PC-9 (cell line): ENCODE data around the gene PITX3. TPM values are rescaled to one million over a fixed set of nuclear protein-coding genes. Genes with fewer than 3 reads are reported as not detected.

Source experiments
- BruUV-seq: library from RNA; stranded (reverse); fragments of 400-500 nt; replicated peaks from 2 replicates; lab custom pipeline; 2021; lab: Mats Ljungman, UMichigan
- CTCF ChIA-PET: fragments of 300-600 bp; sonication (Branson Sonifier 250); formaldehyde crosslinking; loops from one replicate; lab custom pipeline; 2022; ENCODE audit warnings: antibody characterized with exemption; lab: Charles Lee
- POLR2A ChIA-PET: fragments of 300-600 bp; sonication (Branson Sonifier 250); formaldehyde crosslinking; loops from one replicate; lab custom pipeline; 2022; ENCODE audit warnings: antibody characterized with exemption; ENCODE audit not compliant: unreplicated experiment; lab: Charles Lee
- DNase-seq, 2 experiments: peaks; one replicate each; pipeline versions ENCODE4 v3.0.0 to v3.0.0-alpha.2; 2015 to 2022; ENCODE audit warnings: mixed read lengths in 1 of 2
- H2AFZ ChIP-seq: fragments of 200-600 bp; sonication (generic); 2 replicates; pipeline ENCODE4 v1.8.1; 2017; ENCODE audit warnings: antibody characterized with exemption
- H3F3A ChIP-seq: fragments of 200-600 bp; sonication (generic); 2 replicates; pipeline ENCODE4 v1.8.1; 2017; ENCODE audit warnings: antibody characterized with exemption, mild to moderate bottlenecking, low read depth; ENCODE audit not compliant: insufficient read depth
- H3K27ac ChIP-seq: fragments of 200-600 bp; sonication (generic); 2 replicates; pipeline ENCODE4 v1.6.1; 2016; ENCODE audit warnings: mixed run types
- H3K27me3 ChIP-seq: fragments of 200-600 bp; sonication (generic); 2 replicates; pipeline ENCODE4 v1.6.1; 2016; ENCODE audit warnings: low read depth, mixed run types; ENCODE audit not compliant: insufficient read depth
- H3K36me3 ChIP-seq: fragments of 200-600 bp; sonication (generic); 2 replicates; pipeline ENCODE4 v1.6.1; 2016; ENCODE audit warnings: low read depth, mixed run types
- H3K4me1 ChIP-seq: fragments of 200-600 bp; sonication (generic); replicated peaks from 2 replicates; pipeline ENCODE4 v1.6.1; 2016; ENCODE audit warnings: mixed run types; ENCODE audit not compliant: insufficient read depth
- H3K4me2 ChIP-seq: fragments of 200-600 bp; sonication (generic); 2 replicates; pipeline ENCODE4 v1.6.1; 2017; ENCODE audit warnings: mixed run types
- H3K4me3 ChIP-seq: fragments of 200-600 bp; sonication (generic); 2 replicates; pipeline ENCODE4 v1.6.1; 2016; ENCODE audit warnings: mixed run types
- H3K79me2 ChIP-seq: fragments of 200-600 bp; sonication (generic); 2 replicates; pipeline ENCODE4 v1.6.1; 2017; ENCODE audit warnings: low read depth, mixed run types
- H3K9me2 ChIP-seq: fragments of 200-600 bp; sonication (generic); 2 replicates; pipeline ENCODE4 v1.8.1; 2017; ENCODE audit warnings: mild to moderate bottlenecking; ENCODE audit not compliant: insufficient read depth
- H3K9me3 ChIP-seq: fragments of 200-600 bp; sonication (generic); 2 replicates; pipeline ENCODE4 v1.8.1; 2016; ENCODE audit warnings: low read depth; ENCODE audit not compliant: insufficient read depth
- H4K20me1 ChIP-seq: fragments of 200-600 bp; sonication (generic); 2 replicates; pipeline ENCODE4 v1.8.1; 2017; ENCODE audit not compliant: insufficient read depth
- CTCF ChIP-seq: fragments of 200-600 bp; sonication (generic); conservative IDR thresholded peaks from 2 replicates; pipeline ENCODE4 v1.6.1; 2017; ENCODE audit warnings: mixed run types, antibody characterized with exemption, mild to moderate bottlenecking, moderate library complexity
- EZH2 ChIP-seq: fragments of 200-600 bp; sonication (generic); IDR thresholded peaks from 2 replicates; pipeline ENCODE4 v1.8.0; 2017; ENCODE audit warnings: antibody characterized with exemption, low read depth
- intact Hi-C: fragments of 100-400 bp; cut with micrococcal nuclease; formaldehyde crosslinking; loops from one replicate; pipeline ENCODE4 v1.10.0; 2022; ENCODE audit not compliant: unreplicated experiment
- total RNA-seq: library from RNA; stranded (reverse); gene quantifications from 2 replicates; pipeline ENCODE4 v1.2.3, GENCODE V29; 2021

The PITX3 gene
- total RNA-seq, 1 experiment from 2014 or later, result not detected

- no peak for DNase-seq
- Histone ChIP-seq H3K27me3 (no peaks in the 10 kb centered on the region), H3K36me3 (no peaks in the 10 kb centered on the region), H3K79me2 (no peaks in the 10 kb centered on the region), H4K20me1 (no peaks in the 10 kb centered on the region), H3K4me2 (no peak overlapping the region), H3K9me2 (no peaks in the 10 kb centered on the region), H3F3A (no peaks in the 10 kb centered on the region), H3K27ac (no peak overlapping the region), H2AFZ (no peak overlapping the region), H3K9me3 (no peaks in the 10 kb centered on the region), H3K4me1 (no peaks in the 10 kb centered on the region), H3K4me3 (no peak overlapping the region)
- ChIA-PET POLR2A (no interaction called here), CTCF (no interaction called here)
- intact Hi-C loops, result no loop called here
- no TSS peak for BruUV-seq
- no peak for TF ChIP-seq CTCF
- TF ChIP-seq EZH2, result no peak
Measured at GRCh38 chr10:102211615-102212299, 29.6 kb downstream of the PITX3 start.

DNA sequence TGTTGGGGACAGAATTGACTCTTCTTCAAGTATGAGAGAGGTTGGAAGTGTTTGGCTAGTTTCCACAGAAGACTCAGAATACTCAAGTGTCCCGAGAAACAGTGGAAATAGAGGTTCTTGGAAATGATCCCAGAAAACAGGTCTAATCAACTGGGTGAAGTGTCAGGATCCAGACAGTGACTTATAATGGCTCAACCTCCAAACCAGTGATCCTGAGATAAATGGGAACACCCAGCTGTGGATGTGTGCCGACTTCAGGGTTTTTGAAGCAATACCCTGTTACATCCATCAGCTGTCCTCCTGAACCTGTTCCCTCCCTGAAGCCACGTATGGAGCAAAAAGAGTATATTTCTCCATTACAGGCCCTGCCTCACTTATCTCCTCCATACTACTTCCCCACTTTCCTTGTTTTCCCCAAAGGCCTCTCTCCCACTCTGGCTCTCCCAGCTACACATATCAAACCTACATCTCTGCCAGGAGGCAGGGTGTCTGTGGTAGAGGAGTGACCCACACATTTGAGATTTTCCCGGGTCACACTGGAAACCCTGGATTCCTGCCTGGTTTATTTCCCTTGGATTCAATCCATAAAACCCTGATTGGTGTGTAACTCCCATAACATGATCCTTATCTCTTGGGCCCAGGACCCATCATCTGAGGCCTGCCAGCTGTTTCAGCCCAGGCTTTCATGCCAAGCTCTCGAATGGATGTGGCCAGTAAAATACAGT, 32.8 kb downstream of the PITX3 start:
- no peaks in the 10 kb centered on the region for H3F3A ChIP-seq
- no peak overlapping the region for H2AFZ ChIP-seq
- H3K9me3 ChIP-seq, result no peaks in the 10 kb centered on the region
- ChIA-PET POLR2A (no interaction called here), CTCF (no interaction called here)
- TF ChIP-seq CTCF (no peak), EZH2 (no peak)
- no peaks in the 10 kb centered on the region for H3K27me3 ChIP-seq
- BruUV-seq, result no TSS peak
- H3K4me2 ChIP-seq, result no peak overlapping the region
- no peak for DNase-seq
- no peaks in the 10 kb centered on the region for H3K36me3 ChIP-seq
- no peak overlapping the region for H3K27ac ChIP-seq
- H4K20me1 ChIP-seq, result no peaks in the 10 kb centered on the region
- no peak overlapping the region for H3K4me3 ChIP-seq
- H3K4me1 ChIP-seq, result no peaks in the 10 kb centered on the region
- no peaks in the 10 kb centered on the region for H3K79me2 ChIP-seq
- intact Hi-C loops, result no loop called here
- H3K9me2 ChIP-seq, result no peaks in the 10 kb centered on the region

DNA sequence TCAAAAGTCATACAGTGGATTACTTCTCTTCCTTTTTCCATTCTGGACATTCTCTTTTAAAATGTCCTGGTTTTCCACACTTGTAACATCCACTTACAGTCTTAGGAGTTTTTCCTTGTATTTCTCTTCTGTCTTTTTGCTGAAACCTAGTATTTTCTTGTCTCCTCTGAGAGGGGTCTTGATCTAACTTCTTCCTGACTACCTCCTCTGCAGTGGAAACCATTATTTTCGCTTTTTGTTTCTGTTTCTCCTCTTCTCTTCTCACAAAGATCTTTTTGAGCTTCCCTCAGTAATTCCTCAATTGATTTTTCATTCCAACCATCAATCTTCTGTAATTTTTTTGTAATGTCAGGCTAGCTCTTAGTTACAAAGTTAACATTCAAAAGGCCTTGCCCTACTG, 38.9 kb downstream of the PITX3 start:
- H4K20me1 ChIP-seq, result no peaks in the 10 kb centered on the region
- H3K4me3 ChIP-seq, result no peak overlapping the region
- ChIA-PET POLR2A (interaction anchor here (0.6 kb wide), 1 partner anchor 17 kb away, joined by 50 read pairs; no protein-coding TSS in a partner anchor), CTCF (interaction anchor here (0.6 kb wide), 1 partner anchor 28 kb away, joined by 3 read pairs; no protein-coding TSS in a partner anchor)
- BruUV-seq, result no TSS peak
- H3F3A ChIP-seq, result peaks cover 18% of the 10 kb centered on the region; the same call in 1 of the 2 replicates
- TF ChIP-seq CTCF, result no peak
- no peak for TF ChIP-seq EZH2
- H2AFZ ChIP-seq, result no peak overlapping the region
- intact Hi-C loops, result no loop called here
- peaks cover 9% of the 10 kb centered on the region for H3K4me1 ChIP-seq
- no peak overlapping the region for H3K4me2 ChIP-seq
- H3K79me2 ChIP-seq, result no peaks in the 10 kb centered on the region
- no peak overlapping the region for H3K27ac ChIP-seq
- H3K9me2 ChIP-seq, result no peaks in the 10 kb centered on the region
- no peaks in the 10 kb centered on the region for H3K36me3 ChIP-seq
- H3K27me3 ChIP-seq, result no peaks in the 10 kb centered on the region
- H3K9me3 ChIP-seq, result no peaks in the 10 kb centered on the region
- DNase-seq, result no peak
